Uterus (tissue), 2 donors: Measurements from ENCODE around the gene LTF.

ENCODE experiments used
- CTCF ChIP-seq, 4 experiments: fragments of 200-600 bp in 2 of 4; fragments of 450-650 bp in 2 of 4; sonication (generic) in 2 of 4; IDR thresholded peaks; one replicate each; pipeline ENCODE4 v1.5.1; 2016 to 2019; ENCODE audit warnings: antibody characterized with exemption in 4 of 4, mild to moderate bottlenecking in 2 of 4, moderate library complexity in 1 of 4
- POLR2A ChIP-seq, 2 donors: fragments of 450-650 bp; IDR thresholded peaks; one replicate each; pipeline ENCODE4 v1.6.1; 2016; ENCODE audit warnings: antibody characterized with exemption in 2 of 2, mild to moderate bottlenecking in 1 of 2, moderate library complexity in 1 of 2

DNA sequence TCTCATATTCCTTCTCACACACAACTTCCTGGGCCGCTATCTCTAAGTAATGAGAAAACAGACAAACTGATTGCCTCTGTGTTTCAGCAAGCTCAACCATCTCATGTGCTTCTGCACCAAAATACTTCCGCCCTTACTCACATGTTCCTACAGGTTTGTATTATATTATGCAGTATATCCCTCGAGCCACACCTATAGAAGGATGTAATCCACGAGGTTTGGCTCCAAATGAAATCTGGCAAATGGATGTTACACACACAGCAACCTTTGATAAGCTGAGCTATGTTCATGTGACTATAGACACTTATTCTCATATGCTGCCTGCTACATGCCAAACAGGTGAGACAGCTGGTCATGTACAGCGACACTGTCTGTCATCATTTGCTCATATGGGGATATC, 35.0 kb downstream of the LTF start:
- TF ChIP-seq CTCF (IDR thresholded peaks at IDR 0.05) = no peak
- no peak for TF ChIP-seq POLR2A (IDR thresholded peaks at IDR 0.05)
